ENCODE data around the gene KCNQ1.
A peak's percentile ranks its signal among the peaks of the same experiment; 100 is the strongest.

KCNQ1 gene

GRCh38 chr11:2423157-2424025, 21.4 kb upstream of the KCNQ1 start:
- DNase-seq (ENCODE audit: low read depth in 2 of 2): no peak

DNA sequence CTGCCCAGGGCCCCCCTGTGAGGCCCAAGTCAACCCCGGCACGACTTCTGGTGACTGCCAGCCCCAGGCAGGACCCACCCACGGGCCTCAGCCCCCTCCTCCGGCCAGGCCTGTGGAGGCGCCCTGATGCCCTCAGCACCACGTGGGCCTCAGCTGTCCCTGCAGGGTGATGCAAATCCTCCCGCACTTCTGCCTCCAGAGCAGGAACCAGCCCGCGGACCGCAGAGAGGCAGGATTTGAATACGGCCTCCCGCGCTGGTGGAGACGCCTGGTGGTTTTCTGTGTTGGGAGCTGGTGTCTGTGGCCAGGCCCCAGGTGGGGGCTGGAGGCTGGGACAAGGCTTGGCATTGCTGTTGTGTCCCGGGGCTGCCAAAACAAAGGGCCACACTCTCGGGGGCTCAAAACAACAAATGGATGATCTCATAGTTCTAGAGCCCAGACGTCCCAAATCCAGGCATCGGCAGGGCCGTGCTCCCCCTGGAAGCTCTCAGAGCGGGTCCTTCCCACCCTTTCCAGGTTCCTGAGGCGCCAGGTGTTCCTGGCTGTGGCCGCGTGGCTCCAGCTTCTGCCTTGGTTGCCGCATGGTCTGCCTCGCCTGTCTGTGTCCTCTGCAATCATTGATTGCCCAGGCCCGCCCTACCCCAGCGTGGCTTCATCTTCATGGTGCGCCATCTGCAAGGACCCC, 19.9 kb upstream of the KCNQ1 start:
- DNase-seq (ENCODE audit: low read depth in 2 of 2): no peak

- no peak for DNase-seq (ENCODE audit: low read depth in 2 of 2)
These were observed 19.3 kb upstream of the KCNQ1 start for GRCh38 chr11:2425506-2425905.

GRCh38 chr11:2426221-2426620, 18.6 kb upstream of the KCNQ1 start:
- DNase-seq (ENCODE audit: low read depth in 2 of 2): no peak

- DNase-seq (ENCODE audit: low read depth in 2 of 2): no peak
These were observed 17.8 kb upstream of the KCNQ1 start for GRCh38 chr11:2426826-2427521.

GRCh38 chr11:2427721-2428321, 17.0 kb upstream of the KCNQ1 start:
- DNase-seq (ENCODE audit: low read depth in 2 of 2): no peak

DNA sequence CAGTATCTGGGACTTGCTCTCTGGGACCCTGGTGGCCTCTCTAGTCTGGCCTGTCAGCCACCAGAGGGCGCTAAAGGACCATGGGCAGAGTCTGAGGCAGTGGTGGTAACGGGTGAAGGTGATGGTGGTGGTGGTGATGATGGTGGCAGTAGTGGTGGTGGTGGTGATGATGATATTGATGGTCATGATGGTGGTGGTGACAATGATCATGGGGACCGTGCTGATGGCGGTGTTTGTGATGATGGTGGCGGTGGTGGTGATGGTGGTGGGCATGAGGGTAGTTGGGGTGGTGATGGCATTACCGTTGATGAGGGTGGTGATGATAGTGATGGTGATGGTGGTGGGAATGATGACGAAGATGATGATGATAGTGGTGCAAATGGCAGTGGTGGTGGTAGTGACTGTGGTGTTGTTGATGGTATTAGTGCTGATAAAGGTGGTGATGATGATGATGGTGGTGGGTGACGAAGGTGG, 16.4 kb upstream of the KCNQ1 start:
- DNase-seq (ENCODE audit: low read depth in 2 of 2): peak; percentile 77 to 85

DNA sequence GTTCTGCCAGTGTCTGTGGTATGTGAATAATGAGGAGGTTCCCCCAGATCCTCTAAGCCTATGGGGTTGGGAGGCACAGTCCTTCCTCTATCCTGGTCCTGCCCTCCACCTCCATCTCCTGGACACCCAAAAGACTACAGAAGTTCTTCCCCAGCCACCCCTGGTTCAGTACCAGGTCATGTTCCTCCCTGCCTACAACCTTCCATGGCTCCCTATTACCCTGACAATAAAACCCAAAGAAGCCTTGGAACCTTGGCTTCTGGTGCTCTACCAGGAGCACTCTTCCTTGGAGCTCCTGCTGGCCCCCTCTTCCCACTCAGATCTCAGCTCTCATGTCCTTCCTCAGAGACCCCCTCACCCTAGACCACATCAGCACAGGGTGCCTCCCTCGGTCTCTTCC, 13.4 kb upstream of the KCNQ1 start:
- no peak for DNase-seq (ENCODE audit: low read depth in 2 of 2)

GRCh38 chr11:2432171-2432621, 12.6 kb upstream of the KCNQ1 start:
- no peak for DNase-seq (ENCODE audit: low read depth in 2 of 2)

DNA sequence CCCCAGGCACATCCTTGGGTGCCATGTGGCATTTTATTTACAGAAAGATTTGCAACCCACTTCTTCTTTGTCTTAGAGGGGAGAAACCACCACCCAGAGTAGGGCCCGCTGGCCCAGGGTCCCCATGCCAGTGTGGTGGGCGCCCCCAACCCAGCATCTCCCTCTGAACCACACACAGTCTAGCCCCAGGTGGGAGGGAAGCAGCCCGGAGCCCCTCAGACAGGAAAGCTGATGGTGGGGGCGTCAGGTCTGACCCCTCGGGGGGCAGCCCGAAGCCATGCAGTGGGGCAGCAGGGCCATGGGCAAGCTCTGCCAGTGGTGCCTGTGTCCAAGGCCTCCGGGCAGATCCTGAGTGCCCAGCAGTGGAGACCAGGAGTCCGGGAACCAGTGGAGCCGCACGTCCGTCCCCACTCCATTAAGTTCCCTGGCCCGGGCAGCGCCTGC, 12.2 kb upstream of the KCNQ1 start:
- no peak for DNase-seq (ENCODE audit: low read depth in 2 of 2)

- DNase-seq (ENCODE audit: low read depth in 2 of 2): no peak
These were observed 11.5 kb upstream of the KCNQ1 start for GRCh38 chr11:2433106-2433925.

GRCh38 chr11:2434008-2434407, 10.8 kb upstream of the KCNQ1 start:
- no peak for DNase-seq (ENCODE audit: low read depth in 2 of 2)

DNA sequence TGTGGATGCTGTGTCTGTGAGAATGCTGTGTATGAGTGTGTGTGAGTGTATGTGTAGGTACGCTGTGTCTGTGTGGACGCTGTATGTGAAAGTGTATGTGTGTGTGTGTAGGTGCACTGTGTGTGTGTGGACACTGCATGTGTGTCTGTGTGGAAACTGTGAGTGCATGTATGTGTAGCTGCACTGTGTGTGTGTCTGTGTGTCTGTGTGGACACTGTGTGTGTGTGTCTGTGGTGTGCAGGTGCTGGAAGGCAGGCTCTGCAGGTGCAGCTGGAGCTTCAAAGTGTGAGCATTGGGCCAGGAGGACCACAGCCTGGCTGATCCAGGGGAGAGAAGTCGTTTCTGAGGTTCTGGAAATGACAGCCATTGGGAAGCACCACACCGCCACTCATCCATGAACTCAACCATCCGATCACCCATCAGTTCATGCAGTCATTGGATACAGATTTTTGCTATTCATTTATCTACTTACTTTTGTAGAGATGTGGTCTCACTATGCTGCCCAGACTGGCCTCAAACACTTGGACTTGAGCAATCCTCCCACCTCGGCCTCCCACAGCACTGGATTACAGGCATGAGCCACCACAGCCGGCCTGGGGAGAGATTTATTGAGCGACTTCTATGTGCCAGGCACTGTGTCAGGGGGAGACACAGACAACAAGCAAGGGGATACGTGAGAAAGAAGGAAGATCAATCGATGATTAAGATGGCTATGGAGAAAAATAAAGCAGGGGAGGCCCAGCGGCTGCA, 10.1 kb upstream of the KCNQ1 start:
- DNase-seq (ENCODE audit: low read depth in 2 of 2): no peak

DNA sequence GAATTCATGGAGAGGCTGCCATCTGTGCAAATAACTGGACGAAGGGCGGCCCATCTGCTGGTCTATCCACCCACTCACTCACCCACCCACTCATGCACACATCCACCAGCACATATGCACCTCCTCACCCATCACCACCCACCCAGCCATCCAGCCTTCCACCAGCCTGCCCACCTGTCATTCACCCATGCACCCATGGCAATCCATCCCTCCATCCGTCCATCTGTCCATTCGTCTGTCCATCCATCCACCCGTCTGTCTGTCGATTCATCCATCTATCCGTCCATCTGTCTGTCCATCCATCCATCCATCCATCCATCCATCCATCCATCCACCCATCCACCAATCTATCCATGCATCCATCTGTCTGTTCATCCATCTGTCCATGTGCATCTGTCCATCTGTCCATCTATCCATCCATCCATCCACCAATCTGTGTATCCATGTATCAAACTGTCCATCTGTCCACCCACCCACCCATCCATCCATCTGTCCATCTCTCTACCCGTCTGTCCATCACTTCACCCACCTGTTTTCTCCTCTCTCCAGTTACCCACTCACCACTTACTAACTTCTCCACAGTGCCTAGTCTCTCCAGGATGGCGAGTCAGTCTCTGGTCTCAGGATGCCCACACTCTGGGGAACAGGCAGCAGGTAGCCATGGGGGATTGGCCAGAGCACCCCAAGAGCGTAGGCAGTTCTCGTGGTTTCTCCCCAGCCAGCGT, 9.4 kb upstream of the KCNQ1 start:
- no peak for DNase-seq (ENCODE audit: low read depth in 2 of 2)

- DNase-seq (ENCODE audit: low read depth in 2 of 2): no peak
These were observed 8.7 kb upstream of the KCNQ1 start for GRCh38 chr11:2436013-2436520.

DNA sequence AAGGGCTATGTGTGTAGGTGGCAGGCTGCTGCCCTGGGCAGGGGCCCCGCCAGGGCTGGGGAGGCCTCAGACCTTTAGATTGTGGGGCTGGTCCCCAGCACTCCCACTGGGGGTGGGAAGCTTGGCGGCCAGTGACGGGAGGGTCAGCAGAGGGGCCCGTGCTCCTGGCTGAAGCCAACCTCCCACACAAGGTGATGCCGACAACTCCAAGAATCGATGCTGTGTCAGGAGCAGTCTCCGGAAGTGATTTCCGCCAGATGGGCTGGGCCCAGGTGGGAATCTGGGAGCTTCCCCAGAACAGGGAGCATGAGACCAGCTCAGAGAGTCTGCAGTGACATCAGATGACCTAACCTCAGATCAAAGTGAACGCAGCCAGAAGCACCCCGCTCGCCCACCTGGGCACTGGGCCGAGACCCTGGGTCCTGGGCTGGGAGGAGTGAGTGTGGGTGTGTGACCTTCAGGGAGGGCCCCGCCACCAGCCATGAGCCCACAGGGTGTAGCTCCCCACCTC, 8.2 kb upstream of the KCNQ1 start:
- no peak for DNase-seq (ENCODE audit: low read depth in 2 of 2)

- no peak for DNase-seq (ENCODE audit: low read depth in 2 of 2)
These were observed 7.3 kb upstream of the KCNQ1 start for GRCh38 chr11:2437516-2437915.

GRCh38 chr11:2439820-2440219, 5.0 kb upstream of the KCNQ1 start:
- no peak for DNase-seq (ENCODE audit: low read depth in 2 of 2)

- DNase-seq (ENCODE audit: low read depth in 2 of 2): no peak
These were observed 4.2 kb upstream of the KCNQ1 start for GRCh38 chr11:2440646-2441045.

Data from stimulated activated CD4-positive, alpha-beta T cell treated with anti-CD3 and anti-CD28 coated beads, Interleukin-12 subunit alpha, Interleukin-12 subunit beta, amount 100 ng/mL, for 24 hours (primary cell).